Measurements from ENCODE around the gene ABLIM2. TPM values are rescaled to one million over a fixed set of nuclear protein-coding genes. Genes with fewer than 3 reads are reported as not detected.

ABLIM2 gene
- polyA plus RNA-seq, 3 donors: 0.21 TPM; not detected in 2

GRCh38 chr4:8000247-8000646, 158.4 kb downstream of the ABLIM2 start:
- Mint-ChIP-seq H3K36me3 (no peaks in the 10 kb centered on the region), H3K27ac (no peak overlapping the region), H3K4me1 (no peaks in the 10 kb centered on the region), H3K9me3 (peaks cover 0 to 3% (median 0%) of the 10 kb centered on the region in 7 donors), H3K27me3 (ENCODE audit: low read depth in 3 of 3) (peaks cover 6 to 10% (median 8%) of the 10 kb centered on the region in 3 donors), H3K4me3 (no peak overlapping the region)
- WGBS (ENCODE audit: insufficient coverage): 74% methylated on average over 6 of the region's 8 CpGs
- Histone ChIP-seq H4K20me1 (ENCODE audit: insufficient read depth, low read length) (no peaks in the 10 kb centered on the region), H3K36me3 (replicated peaks in 1 of 2; ENCODE audit: control insufficient read depth in 1 of 2, insufficient read depth in 2 of 2, low read length in 2 of 2) (no peaks in the 10 kb centered on the region), H3K27ac (ENCODE audit: low read depth in 1 of 2, low read length in 2 of 2) (no peak overlapping the region), H3K27me3 (ENCODE audit: control insufficient read depth in 2 of 2, insufficient read depth in 2 of 2, low read length in 2 of 2) (no peaks in the 10 kb centered on the region), H3K4me1 (ENCODE audit: control insufficient read depth in 1 of 2, insufficient read depth in 2 of 2, low read length in 2 of 2) (no peaks in the 10 kb centered on the region), H3K9me3 (replicated peaks in 1 of 2; ENCODE audit: control insufficient read depth in 1 of 2, insufficient read depth in 1 of 2, low read length in 2 of 2) (no peaks in the 10 kb centered on the region), H3K4me2 (replicated peaks; ENCODE audit: extremely low read depth, low read length, poor library complexity, severe bottlenecking) (no peak overlapping the region), H2AFZ (ENCODE audit: insufficient read depth, low read depth, low read length, poor library complexity, severe bottlenecking) (no peak overlapping the region), H3K9ac (ENCODE audit: insufficient read depth, low read length, poor library complexity, severe bottlenecking) (no peak overlapping the region), H3K79me2 (ENCODE audit: insufficient read depth, low read length) (no peaks in the 10 kb centered on the region), H3K4me3 (replicated peaks in 1 of 3; ENCODE audit: low read depth in 2 of 3, low read length in 3 of 3) (no peak overlapping the region)
- intact Hi-C loops (cut with micrococcal nuclease): no loop called here
- DNase-seq: no peak
- no peak for TF ChIP-seq CTCF (IDR thresholded peaks at IDR 0.05)

- H3K27ac ChIP-seq (ENCODE audit: low read depth in 1 of 2, low read length in 2 of 2): no peak overlapping the region
- H3K36me3 ChIP-seq (replicated peaks in 1 of 2; ENCODE audit: control insufficient read depth in 1 of 2, insufficient read depth in 2 of 2, low read length in 2 of 2): no peaks in the 10 kb centered on the region
- no peak overlapping the region for H3K9ac ChIP-seq (ENCODE audit: insufficient read depth, low read length, poor library complexity, severe bottlenecking)
These were observed 158.9 kb downstream of the ABLIM2 start for GRCh38 chr4:7999695-8000094.

More at GRCh38 chr4:7999695-8000094, 158.9 kb downstream of the ABLIM2 start:
- H3K9me3 ChIP-seq (replicated peaks in 1 of 2; ENCODE audit: control insufficient read depth in 1 of 2, insufficient read depth in 1 of 2, low read length in 2 of 2): no peaks in the 10 kb centered on the region
- no peaks in the 10 kb centered on the region for H3K27me3 ChIP-seq (ENCODE audit: control insufficient read depth in 2 of 2, insufficient read depth in 2 of 2, low read length in 2 of 2)
- no peaks in the 10 kb centered on the region for H4K20me1 ChIP-seq (ENCODE audit: insufficient read depth, low read length)
- H3K4me1 ChIP-seq (ENCODE audit: control insufficient read depth in 1 of 2, insufficient read depth in 2 of 2, low read length in 2 of 2): no peaks in the 10 kb centered on the region
- no peaks in the 10 kb centered on the region for H3K36me3 Mint-ChIP-seq
- no peak overlapping the region for H3K4me3 Mint-ChIP-seq
- WGBS (ENCODE audit: insufficient coverage): 92% methylated on average over 7 of the region's 8 CpGs
- peaks cover 6 to 10% (median 8%) of the 10 kb centered on the region in 3 donors for H3K27me3 Mint-ChIP-seq (ENCODE audit: low read depth in 3 of 3)
- no peaks in the 10 kb centered on the region for H3K4me1 Mint-ChIP-seq
- H3K4me2 ChIP-seq (replicated peaks; ENCODE audit: extremely low read depth, low read length, poor library complexity, severe bottlenecking): no peak overlapping the region
- intact Hi-C loops (cut with micrococcal nuclease): no loop called here
- DNase-seq: no peak
- no peak overlapping the region for H3K4me3 ChIP-seq (replicated peaks in 1 of 3; ENCODE audit: low read depth in 2 of 3, low read length in 3 of 3)
- H2AFZ ChIP-seq (ENCODE audit: insufficient read depth, low read depth, low read length, poor library complexity, severe bottlenecking): no peak overlapping the region
- TF ChIP-seq CTCF (IDR thresholded peaks at IDR 0.05): no peak
- H3K9me3 Mint-ChIP-seq: peaks cover 0 to 3% (median 0%) of the 10 kb centered on the region in 7 donors
- H3K79me2 ChIP-seq (ENCODE audit: insufficient read depth, low read length): no peaks in the 10 kb centered on the region
- H3K27ac Mint-ChIP-seq: no peak overlapping the region
